HG03575 (cell line): ENCODE data around the gene MAGI3.

Source experiments
- ATAC-seq: cut with Tn5 transposase; IDR thresholded peaks from one replicate; pipeline ENCODE4 v1.9.1; 2021; ENCODE audit not compliant: unreplicated experiment, insufficient number of reproducible peaks, low FRiP score; ENCODE audit errors: extremely low read depth

MAGI3 gene

DNA sequence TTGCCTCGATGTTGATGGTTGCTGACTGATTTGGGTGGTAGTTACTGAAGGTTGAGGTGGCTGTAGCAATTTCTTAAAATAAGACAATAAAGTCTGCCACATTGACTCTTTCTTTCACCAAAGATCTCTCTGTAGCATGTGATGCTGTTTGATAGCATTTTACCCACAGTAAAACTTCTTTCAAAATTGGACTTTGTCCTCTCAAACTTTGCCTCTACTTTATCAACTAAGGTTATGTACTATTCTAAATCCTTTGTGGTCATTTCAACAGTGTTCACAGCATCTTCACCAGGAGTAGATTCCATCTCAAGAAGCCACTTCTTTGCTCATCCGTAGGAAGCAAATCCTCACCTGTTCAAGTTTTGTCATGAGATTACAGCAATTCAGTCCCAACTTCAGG, 275.8 kb downstream of the MAGI3 start:
- no peak for ATAC-seq

DNA sequence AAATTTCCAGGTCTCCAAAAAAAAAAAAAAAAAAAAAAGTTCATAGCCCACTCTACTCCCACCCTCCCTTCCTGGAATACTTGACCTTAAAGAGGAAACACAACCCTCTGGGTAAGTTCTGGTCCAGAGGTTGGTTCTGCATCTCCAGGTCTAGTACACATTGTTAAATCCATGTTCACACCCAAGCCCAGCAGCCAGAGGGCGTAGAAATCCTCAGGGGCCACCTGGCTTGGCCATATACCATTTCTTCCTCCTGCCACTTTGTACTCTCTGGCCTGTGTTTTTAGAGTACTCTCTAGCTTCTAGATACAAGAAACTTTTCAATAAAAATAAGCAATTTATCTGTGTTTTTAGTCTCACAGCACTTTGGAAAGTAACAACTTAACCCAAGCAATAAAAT, 279.7 kb downstream of the MAGI3 start:
- no peak for ATAC-seq

DNA sequence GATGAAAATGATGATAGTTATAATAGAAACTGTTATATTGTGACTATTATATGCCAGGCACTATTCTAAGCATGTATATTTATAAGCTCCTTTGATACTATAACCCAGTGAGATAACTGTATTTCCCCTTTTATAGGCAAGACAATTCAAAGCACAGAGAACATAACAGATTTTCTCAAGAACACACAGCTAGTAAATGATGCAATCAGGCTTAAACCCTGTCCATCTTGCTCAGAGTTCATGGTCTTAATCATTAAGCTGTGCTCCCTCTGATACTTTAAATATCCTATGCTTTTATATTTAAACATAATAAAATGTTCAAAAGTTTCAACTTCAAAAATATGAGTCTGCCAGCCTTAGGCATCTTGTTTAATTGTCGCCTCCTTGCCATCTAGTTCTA, 280.3 kb downstream of the MAGI3 start:
- no peak for ATAC-seq

DNA sequence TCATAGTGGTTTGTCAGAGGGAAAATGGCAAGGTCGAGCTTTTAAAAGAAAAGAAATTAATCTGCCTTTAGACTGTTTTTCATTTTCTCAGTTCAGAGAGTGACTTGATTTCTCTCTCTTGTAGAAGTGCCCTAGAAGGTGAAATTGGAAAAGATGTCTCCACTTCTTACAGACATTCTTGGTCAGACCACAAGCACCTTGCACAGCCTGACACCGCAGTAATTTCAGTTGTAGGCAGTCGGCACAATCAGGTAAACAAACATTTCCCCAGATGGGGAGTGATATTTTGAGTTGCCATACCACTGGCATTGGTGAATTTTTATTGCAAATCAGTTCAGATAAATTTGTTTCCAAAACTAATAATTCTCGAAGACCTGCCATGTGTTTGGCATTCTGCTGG, 282.2 kb downstream of the MAGI3 start:
- no peak for ATAC-seq

DNA sequence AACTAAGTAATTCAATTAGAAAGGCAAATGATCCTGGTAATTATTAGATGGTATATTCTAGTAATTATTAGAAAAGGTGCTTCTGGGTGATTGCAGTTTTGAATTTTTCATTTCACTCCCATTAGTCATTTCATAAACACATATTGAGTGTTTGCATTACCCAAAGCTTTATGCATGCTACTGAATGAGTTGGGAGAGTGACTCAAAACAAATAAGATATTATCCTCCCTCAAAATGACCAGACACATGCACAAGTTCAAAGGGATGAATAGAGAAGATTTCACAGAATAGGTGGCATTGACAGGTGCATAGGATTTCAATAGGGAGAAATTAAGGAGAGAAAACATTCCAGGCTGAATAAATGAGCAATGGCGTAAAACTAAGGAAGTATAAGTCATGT, 284.3 kb downstream of the MAGI3 start:
- ATAC-seq = no peak

DNA sequence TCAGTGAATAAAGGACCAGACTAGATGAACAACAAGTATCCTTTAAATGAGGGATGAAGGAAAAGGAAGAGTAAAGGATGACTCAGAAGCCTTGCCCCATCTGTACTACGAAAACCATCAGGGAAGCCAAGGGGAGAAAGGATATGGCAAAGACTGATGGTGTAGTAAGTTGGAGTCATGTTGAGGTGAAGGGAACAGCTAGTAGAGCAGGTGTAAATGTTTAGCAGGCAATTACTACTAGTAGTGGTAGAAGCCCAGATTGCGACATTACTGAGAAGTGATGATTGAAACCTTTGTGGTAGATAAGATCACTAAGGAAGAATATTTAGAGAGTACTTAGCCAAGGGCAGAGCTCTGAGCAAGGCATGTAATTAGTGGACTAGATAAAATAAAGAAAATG, 285.0 kb downstream of the MAGI3 start:
- ATAC-seq = no peak

DNA sequence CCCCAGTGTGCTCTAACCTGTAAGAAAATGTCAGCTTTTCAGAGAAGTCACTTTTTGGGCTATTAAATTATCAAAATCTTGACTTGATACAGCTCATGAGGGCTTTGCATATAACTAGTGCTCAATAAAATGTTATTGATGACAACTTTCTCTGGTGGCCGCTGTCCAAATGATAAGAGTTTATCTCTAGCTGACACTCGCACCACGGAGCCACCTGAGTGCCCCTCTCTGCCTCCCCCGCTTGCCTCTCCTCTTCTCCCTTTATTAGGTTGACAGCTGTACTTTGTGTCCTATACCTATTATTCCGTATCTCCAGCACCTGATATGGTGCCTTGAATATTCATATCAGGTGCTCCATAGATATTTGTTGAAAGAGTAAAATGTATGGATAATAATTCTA, 286.2 kb downstream of the MAGI3 start:
- ATAC-seq = no peak

DNA sequence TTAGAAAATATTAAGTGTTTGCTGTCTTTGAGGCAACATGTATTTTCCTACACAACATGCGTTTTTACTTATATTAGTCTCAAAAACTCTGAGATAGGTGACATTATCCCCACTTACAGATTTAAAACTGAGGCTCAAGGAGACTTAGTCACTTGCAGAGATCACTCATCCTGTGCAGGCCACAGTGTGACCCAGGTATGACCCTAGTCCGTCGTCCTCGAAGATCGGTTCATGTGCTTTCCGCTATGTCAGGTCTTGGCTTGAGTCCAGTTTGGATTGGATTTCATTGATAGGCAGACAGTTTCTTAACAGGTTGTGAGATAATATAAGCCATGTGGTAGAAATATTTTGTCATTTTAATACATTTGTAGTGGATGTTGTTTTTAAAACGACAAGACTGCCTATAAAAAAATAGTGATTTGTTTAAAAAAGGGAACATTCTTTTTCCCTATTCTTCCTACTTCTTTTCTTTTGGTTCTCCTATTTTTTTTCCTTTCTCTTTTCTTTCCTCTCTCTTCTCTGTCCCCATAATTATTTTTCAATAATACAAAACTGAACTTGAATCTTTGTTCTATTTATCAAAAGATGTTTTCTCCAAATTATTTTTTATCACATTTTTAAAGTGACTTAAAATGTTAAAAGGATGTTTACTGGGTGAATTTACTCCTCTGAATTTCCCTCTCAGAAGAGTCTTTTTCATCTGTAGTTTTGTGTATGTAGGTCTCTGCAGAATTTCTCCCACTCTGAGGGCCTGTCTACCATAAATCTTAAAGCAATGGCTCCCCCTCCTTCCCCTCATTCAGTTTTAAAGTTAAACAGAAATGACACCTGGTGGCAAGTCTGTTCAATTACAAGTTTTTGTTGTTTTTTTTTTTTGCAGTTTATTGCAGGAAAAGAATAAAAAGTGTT, 287.2 kb downstream of the MAGI3 start:
- ATAC-seq = no peak

DNA sequence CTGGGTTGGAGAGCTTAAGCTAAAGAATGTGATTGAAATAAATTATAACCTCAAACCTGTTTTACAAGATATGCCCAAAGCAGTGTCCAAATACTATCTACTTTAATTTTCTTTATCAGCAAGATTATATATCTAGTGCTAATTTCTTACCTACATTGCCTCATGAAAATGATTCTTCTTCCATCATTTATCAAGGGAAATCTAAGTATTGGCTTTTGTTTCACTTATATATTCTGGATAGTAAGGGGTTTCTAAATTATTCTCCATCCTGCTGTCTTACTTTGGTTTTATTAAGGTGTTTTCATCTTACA, 287.8 kb downstream of the MAGI3 start:
- ATAC-seq = no peak

DNA sequence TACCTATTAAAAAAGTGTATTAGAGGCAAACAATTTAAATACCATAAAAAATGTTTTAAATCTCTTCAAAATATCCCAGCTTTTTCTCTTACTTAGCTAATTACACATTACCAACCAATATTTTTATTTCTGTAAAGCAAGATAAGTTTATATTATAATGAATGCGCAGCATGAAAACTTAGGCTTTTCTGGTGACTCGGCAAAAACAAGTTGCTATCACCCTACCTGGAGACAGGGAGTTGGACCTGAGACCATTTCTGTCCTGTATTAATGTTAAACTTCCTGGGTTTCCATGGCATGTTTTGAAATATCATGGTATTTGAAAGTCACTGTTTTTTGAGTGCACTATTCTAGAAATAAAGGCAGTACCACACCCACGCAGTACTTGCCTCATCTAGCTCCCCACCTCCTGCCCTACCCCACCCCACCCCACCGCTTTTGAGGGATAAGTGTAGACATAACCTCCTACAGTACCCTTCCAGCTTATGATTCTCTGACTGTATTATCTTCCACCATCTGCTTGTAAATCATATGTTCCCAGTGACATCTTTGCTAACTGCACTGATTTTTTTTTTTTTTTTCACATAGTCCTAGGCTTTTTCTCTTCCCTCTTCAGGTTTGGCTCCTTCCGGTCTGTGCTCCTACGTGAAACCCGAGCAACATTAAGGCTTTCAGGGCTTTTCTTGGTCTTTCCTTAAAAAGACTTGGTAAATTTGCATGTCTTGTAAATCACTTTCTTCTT, 291.5 kb downstream of the MAGI3 start:
- no peak for ATAC-seq

DNA sequence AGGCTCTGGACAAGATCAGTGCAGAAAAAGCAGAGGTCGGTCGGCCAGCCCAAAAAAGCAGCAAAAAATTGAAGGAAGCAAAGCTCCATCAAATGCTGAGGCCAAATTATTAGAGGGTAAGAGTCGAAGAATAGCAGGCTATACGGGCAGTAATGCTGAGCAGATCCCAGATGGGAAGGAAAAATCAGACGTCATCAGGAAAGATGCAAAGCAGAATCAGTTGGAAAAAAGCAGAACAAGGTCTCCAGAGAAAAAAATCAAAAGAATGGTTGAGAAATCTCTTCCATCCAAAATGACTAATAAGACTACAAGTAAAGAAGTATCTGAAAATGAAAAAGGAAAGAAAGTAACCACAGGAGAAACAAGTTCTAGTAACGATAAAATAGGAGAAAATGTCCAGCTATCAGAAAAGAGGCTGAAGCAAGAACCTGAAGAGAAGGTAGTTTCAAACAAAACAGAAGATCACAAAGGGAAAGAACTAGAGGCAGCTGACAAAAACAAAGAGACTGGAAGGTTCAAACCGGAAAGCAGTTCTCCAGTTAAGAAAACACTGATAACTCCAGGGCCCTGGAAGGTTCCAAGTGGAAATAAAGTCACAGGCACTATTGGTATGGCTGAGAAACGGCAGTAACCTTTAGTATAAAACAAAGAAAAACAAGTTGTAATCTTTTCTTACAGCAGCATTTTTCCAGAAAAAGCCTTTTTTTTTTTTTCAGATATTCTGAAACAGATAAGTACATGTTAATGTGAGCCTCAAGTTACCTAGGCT, 293.3 kb downstream of the MAGI3 start:
- ATAC-seq = no peak

DNA sequence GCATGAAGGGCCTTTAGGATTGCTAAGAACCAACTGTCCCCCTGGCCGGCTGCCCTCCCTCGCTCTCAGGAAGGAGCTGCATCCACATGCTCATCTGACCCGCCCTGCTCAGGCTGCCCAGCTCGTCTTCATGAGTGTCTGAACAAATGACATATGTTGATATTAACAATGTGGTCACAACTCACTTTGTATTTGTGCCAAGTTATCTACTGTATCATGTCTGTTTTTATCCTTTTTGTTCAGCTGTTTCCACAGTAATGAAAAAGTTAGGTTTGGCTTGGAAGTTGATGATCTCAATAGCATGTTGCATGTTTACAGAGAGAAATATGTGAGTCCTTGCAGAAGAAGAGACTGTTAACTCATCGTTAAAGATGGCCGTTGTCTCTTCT, 293.8 kb downstream of the MAGI3 start:
- no peak for ATAC-seq

DNA sequence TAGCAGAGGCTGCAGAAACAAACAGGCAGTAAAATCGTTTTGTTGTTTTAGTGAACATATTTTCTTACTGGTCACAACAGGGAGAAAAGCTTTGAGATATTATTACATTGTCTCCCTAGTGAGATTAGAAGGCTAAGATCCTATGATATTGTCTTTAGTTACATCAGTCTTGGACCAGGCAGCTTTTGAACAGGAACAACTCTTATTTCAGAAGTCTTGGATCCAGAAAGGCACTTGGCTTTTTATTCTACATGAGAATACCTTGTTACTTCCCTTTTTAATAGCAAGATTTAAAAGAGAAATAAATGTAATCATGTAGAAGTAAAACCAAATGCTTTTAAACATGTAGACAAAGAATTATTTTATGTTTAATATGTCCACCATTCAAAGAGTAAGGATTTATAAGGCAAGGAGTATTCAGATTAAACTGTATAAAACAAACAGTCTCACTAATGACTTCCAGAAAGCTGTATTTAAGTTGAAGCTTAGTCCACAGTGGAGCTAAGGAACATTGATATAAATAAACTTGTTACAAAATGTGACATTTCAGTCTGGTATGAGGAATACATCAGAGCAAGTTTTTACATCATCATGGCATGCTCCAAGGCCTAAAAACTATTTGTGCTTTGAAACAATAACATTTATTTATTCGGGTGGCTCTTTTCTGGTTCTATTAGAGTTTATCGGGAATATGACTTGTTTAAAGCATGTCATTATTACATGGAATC, 296.7 kb downstream of the MAGI3 start:
- ATAC-seq = no peak

DNA sequence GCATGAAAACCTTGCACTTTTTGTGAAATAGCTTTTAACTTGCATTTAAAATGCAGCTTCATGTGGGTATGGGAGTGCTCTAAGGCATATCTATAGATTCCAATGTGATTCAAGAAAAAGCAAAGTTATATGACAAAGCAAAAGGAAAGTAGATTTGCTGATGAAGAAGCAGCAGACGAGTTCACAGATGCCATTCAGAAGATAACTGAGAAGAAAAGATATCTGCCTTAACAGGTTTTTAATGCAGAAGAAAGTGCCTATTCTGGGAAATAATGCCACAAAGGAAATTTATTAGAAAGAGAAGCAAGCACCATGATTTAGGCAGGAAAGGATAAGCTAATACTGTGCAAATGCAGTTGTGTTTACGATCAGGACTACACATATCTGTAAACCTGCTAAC, 300.9 kb downstream of the MAGI3 start:
- ATAC-seq = no peak

DNA sequence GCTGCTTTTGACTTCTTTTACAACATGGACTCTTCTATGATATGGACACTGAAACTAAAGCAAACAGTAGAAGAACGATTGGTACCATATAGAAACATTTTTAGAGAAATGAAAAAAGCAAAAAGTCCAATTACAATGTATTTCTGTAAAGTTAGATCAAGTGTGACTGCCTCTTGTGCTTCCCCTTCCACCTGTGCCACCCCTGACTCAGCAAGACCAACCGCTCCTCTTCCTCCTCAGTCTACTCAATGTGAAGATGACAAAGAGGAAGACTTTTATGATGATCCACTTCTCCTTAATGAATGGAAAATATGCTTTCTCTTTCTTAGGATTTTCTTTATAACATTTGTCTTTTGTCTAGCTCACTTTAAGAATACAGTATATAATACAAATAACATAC, 302.0 kb downstream of the MAGI3 start:
- ATAC-seq = no peak

DNA sequence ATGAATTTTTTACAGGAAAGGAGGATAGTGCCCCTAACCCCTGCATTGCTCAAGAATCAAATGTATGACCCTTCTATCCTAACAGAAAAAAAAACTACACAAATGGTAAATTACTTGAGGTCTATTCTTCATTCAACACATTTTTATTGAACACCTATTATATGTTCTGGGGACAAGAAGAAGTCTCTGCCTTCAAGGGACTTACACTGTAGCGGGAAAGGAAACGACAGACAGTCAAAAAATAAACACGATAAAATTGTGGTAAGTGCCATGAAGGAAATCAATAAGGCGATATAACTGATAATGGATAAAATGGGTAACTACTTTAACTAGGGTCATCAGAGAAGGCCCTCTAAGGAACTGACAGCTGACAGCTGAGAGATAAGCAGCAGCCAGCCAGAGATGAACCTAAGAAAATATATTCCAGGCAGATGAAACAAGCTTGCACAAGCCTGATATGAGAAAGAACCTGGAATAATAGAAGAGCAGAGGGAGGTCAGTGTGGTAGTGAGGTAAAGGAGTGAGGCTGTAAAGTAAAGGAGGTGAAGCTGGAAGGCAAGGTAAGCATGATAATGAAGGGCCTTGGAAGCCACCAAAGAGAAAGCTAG, 302.6 kb downstream of the MAGI3 start:
- no peak for ATAC-seq

DNA sequence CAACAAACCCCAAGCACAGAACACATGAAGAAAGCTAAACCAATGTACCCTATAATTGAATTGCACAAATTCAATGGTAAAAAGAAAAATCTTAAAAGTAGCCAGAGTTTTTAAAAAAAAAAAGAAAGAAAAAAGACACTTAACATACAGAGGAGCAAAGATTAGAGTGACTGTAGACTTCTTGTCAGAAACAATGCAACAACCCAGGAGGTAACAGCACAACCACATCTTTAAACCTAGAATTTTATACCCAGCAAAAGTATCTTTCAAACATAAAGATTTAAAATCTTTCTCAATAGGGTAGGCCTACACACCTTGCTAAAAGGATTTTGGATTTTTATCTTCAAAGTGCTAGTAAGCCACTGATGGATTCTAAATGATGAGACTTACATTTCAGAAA, 304.6 kb downstream of the MAGI3 start:
- ATAC-seq = no peak

DNA sequence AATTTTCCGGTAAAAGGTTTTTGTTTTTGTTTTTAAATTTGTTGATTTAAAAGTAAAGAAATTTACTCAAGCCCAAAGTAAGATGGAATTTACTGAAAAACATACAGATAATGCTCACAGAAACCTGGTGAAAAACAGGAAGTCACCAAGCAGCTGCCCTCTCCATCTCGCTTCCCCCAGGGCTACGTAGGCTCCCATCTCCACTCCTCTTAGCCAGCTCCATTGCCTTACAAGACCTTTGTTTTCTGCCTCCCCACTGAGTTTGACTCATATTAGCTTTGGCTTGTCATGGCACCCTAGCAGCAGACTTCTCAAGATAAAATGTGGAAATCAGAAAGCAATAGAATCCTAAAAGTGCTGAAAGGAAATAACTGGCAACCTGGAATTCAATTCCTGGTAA, 311.1 kb downstream of the MAGI3 start:
- no peak for ATAC-seq
